HG03565 (cell line): ENCODE results near the gene ZNF474.
"Not testable (repeated sequence)": the region's sequence is repeated elsewhere in the genome, so short reads cannot be mapped to it uniquely, and the experiment has no call there.

Experiments used
- ATAC-seq: cut with Tn5 transposase; IDR thresholded peaks from one replicate; pipeline ENCODE4 v1.9.1; 2021; ENCODE audit warnings: mild to moderate bottlenecking, moderate library complexity; ENCODE audit not compliant: unreplicated experiment

ZNF474 gene

DNA sequence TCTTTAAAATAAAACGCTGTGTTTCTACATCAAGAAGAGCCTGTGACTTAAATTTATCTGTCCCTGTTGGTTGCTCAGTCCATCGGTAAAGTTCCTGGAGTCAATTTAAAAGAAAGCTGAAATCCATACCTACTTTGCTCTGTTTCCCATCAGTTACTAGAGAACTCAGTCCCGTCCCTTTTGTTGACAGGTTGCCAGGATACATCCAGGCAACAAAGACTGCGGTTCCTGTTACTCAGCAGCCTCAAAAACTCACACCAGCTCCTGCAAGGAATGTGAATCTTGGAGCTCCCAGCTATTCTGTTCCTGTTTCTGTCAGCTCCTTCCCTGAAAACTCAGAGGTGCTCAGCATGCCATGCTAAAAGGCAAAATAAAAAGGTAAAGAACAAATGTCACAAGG is at the start of gene ZNF474:
TSS of gene ZNF474 (plus strand) at position 241 of the 400 bp plus-strand sequence. CDS start 22,445 bp downstream, outside the sequence.
- no peak for ATAC-seq

DNA sequence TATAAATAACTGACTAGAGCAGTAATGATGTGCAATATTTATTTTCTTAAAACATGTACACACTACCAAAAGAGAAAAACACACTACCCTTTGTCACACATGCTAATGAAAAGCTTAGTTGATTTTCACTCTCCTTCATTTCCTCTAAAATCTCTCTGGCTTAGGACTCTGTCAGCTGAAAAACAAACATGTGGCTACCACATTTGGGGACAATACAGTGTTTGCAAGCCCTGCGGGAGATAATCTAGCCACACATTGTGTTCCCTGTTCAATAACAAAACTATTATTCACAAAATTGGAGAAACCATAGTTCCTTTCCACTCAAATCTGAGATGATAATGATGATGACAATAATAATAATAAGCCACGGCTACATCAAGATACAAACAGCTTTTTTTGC is 47.8 kb upstream of the ZNF474 start:
- ATAC-seq: no peak

DNA sequence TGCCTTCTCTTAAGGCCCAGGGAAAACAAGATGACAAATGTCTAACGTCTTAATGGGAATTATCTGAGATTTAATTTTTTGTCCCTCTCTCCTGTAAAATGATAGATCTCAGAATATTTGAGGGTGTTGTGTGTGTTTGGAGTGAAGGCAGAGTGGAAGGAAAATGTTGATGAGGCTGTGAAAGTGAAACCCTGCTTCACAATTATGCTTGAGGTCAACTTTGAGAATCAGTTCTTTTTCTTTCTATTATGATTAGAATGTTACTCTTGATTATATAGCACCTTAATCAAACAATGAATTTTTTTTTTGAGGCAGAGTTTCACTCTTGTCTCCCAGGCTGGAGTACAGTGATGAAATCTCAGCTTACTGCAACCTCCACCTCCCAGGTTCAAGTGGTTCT is 45.8 kb upstream of the ZNF474 start:
- ATAC-seq: peak; percentile 46

DNA sequence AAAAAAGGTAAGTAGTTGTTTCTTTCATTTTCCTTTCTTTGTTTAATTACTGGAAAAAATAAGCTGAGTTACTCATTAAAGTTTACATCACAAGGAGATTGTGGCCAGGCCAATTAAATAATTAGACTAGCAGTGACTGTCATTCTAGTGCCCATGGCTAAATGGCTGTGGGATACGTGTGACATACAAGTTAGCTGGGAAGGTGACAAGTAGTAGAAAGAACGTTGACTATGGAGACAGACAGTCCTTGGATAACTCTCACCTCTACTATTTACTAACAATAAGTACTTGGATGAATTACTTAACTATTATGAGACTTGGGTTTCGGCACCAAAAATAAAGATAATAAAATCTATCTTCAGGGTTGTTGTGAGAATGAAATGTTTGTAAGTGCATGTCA is 44.3 kb upstream of the ZNF474 start:
- ATAC-seq: no peak

DNA sequence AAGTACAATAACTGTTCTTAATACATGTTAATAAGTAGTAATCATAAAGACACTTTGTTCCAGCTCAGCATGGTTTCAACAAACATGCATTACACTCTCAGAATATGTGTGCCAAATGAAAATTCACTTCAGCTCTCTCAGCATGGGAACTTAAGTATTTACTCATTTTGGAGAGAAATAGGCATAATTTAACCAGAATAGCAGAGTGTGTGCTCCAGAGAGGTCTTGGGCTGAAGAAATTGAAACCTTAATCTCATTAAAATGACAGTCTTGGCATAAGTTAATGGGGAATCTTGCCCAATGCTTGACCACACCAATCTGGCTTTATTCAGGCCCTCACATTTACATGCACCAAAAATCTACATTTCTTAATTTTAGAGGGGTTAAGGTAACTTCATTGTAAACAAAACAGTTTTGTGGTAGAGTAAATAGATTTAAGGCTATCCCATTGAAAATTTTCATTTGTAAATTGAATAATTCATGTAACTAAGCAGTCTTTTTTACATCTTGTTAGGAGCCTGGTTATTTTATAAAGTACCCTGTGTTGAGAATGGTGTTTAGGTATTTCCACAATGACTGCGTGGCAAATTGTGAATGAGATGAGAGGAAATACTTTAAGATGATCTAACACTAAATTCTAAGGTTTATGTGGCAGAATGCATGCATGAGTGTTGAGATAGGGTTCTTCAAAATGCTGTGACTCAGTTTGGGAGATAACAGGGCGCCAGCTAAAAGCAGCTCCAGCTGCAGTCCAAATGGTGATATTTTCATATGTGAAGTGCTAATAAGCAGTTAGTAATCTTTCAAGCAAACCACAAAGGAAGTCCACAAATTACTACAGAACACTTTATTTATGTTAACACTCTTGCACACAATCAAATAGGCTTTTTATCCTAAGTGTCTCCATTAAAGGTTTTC is 40.0 kb upstream of the ZNF474 start:
- no peak for ATAC-seq

DNA sequence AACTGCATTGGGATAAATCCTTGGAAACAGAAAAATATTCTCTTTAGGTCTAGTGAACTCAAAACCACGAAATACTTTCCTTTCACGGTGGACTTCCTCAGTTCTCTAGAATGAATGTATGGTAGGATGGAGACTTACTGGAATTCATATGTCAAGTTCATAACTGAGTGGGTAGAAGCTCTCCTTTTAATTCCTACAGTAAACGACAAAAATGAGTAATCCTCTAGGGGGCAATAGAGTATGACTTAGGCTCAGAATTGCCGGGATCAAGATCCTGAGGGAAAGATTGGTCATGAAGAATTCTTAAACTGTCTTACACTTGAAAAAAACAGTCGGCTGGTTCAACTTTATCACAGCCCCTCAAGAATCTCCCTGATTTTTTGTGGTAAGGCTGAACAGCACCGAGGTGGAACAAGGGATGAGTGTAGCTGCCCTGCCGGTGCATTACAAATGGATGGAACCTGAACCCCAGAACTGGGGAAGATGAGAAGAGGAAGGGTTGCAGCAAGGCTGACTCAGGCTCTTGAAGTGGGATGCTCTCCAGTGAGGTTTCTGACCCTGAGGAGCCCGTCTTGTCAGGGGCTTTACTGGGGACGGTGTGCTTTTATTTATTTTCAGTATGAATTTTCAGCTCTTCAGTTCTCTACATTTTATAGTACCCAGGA is 37.3 kb upstream of the ZNF474 start:
- ATAC-seq: no peak

DNA sequence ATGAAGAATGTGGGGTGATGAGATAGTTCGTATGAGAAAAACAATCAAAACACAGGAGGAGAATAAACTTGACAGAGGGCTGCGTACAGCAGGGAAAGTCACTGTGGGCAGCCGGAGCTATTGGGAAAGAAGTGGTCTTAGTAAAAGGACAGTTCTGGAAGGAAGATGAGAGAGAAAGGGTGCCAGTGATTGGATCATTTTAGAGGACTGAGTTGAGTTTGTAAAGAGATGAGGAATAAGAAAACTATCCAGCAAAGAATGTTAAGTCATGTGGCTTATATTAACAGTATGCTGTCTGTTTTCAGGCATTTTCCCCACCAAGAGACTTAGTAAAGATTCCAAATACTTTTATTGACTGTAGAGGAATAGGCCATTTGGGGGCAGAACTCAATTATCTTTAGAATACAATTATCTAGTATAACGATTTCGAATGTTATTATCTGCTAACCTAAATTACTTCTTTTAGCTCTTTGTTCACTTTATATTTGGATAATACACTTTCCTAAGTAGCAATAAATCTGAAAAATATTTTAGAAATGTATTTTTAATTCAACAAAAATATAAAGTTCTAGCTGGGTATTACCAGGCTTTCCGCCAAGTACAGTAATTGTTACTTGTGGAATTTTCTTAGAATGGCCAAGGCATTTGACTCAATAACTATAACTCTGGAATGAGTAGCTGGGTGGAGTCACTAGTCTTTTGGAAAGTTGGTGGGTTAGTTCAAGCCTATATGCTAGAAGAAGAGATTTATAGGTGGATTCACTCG is 35.7 kb upstream of the ZNF474 start:
- no peak for ATAC-seq

DNA sequence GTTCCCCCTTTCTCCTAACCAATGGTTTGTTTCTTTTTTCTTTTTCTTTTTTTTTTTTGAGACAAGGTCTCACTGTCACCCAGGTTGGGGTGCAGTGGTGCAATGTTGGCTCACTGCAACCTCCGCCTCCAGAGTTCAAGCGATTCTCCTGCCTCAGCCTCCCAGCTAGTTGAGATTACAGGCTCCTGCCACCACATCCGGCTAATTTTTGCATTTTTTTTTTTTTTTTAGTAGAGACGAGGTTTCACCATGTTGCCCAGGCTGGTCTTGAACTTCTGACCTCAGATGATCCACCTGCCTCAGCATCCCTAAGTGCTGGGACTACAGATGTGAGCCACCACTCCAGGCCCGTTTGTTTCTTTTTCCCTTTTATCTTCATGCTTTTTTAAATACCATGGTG is 35.1 kb upstream of the ZNF474 start:
- not testable (repeated sequence) for ATAC-seq

DNA sequence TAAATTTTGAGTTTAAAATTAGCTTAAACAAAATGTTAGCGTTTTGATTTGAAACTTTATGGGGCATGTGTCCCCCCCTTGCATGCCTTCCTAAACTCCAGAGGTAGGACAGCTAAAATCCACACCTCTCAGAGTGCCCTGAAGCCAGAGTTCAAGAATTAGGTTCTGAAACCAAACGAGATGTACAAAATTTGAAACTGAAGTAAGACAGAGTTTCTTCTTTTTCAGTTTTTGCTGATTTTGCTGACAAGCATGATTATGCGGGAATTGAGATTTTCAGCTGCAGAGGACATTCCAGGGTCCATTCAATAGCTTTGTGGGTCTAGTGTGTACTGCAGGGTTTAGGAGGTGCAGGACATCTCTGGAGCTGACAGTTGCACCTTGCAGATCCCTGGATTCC is 34.2 kb upstream of the ZNF474 start:
- no peak for ATAC-seq

DNA sequence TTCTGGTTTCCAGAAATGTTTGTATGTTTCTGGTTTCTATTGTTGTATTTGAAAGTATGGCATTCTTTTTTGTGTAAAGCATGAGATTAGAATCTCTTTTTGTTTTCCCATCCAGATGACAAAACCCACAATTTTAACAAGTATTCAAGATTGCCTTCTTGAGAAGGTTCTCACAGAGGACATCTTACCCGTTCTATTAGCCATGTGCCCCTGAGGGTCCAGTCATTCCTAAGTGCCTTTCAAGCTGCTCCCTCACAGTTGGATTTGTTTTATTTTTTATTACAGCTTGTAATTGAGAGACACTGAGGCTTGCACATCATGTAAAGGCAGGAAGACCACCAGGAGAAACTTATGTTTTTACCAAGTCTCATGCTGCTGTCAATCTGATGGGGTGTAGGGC is 32.0 kb upstream of the ZNF474 start:
- no peak for ATAC-seq

DNA sequence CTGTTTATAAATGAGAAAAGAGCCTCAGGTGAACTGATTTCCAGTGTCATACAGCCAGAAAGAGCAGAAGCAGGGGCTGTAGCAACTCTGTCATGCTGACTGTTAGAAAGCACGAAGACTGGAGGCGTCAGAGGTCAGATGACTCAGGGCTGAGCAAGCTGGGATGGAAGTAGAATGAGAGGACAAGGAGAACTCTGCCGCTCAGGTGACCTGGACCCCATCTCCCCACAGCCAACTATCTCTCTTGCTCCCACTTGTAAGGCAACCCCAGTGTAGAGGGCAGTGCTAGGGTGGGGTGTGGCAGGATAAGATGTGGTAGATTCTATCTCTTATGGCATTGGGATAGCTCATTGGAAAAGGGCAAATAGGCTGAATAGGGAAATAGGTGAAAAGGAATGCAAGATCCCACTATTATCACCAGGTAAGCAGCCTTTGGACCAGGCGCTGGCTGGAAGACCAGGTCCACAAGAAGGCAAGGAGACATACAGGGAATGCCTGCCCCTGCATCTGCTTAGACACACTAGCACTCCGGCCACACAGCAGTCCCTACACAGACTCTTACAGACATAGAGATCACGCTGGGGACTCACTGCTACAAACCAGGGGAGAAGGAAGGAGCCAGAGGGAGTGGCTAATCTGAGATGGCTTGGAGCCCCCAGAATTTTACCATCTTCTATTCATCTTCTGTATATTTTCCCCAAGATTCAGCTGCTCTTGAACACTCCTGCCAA is 30.1 kb upstream of the ZNF474 start:
- no peak for ATAC-seq

DNA sequence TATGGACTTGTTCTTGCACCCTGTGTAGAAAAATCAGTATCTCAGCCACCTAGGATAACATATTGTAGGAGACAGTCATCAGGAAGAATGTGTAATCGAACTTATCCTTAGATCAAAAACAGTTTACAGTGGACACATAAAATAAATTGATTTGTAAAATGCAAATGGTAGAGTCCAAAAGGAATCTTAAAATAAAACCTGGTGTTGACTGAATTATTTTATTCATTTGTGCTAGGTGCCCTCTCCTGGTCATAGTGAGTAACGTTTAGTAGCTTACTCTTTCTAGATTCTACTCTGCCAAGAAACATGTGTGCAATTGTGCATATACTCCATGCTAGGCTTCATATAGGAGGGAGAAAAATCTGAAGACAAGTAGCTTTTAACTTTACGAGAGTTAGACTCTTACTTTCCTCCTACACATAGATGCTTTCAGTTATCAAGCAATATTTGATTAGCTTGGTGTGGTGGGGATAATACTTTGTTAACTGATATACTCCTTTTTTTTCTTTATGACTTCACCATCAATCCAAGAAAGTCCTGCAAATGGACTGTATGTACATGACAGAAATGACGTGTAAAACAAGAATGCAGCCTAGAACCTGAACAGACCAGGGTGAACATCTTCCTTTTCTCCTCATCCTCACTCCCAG is 27.6 kb upstream of the ZNF474 start:
- ATAC-seq: peak; percentile 82

DNA sequence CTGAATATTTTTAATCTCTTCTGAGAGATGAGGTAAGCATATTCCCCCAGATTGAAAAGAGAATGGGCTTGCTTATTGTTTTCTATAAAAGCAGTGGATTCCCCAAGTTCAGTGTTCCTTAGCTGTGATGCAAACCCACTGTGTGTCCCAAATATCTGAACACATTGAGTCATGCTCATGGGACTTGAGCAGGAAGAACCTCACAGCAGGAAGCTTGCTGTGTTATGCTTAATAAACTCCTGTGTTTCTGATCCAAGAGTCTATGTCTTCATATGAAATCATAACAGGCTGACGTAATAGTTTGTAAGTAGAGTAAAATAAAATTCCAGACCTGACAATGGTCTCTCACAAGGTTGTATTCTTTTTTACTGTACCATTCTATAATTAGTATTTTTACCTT is 26.5 kb upstream of the ZNF474 start:
- no peak for ATAC-seq

DNA sequence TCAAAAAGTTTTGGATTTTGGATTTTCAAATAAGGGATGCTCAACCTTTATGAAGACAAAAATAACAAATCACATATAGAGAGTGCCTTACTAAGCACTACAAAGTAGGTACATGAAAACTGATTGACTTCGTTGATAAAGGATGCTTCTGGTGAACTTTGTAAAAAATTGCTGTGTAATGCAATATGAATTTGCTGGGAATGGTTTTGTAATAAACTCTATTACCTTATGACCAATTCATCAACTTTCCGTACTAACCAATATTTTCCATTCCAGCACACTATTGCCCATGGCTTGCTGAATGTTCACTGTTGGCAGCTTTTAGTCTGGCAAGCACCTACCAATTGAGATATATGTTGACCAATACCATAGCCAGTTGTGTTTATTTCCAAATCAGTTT is 23.4 kb upstream of the ZNF474 start:
- ATAC-seq: no peak

DNA sequence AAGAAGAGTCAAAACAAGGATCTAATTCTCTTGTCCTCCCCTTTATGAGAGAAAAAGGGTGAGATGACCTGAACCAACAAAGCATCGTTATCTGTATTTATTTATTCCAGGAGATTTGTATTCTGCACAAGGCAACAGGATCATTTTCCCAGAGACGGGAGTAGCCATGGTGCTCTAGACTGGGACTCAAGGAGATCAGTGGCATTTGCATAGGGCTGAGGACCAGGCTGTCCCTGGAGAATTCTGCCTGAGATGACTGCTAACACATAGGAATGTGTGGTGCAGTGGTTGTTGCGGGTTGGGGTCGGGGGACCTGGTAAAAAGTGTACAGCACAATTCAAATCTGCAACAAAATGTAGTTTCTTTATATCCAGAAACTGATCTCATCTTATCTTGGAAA is 22.3 kb upstream of the ZNF474 start:
- no peak for ATAC-seq

DNA sequence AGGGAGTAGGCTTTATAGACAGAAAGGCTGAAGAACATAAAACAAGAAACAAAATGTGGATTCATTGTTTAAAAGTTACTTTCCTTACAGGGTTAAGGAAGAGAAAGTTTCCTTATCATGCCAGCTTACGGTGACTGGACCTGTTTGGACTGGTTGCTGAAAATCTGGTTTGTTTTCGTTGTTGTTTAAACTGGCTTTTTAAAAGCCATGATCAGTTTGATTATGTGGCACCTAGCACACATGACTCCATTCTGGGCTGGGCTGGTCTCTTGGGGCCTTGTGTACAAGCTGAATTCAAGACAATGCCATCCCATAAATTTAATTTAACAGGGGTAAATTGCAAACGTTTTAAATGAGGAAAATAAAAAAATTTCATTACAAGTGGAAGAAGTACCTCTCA is 18.4 kb upstream of the ZNF474 start:
- ATAC-seq: no peak

DNA sequence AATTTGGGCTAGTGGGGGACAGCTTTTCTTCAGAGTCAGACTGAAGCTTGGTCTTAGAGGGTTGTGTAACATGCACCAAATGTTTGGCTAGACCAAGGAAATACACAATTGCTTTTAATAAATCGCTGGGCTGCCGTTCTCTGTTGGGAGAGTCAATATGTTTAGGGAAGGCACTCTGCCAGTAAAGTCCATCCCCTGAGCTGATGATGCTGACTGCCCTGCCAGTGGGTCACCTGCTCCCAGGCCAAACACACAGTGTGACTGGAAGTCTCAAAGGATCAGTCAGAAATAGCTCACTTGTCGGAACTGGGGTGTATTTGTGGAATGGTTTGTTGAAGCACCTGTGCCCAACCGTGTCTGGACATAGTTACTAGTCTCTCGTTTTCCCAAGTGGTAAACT is 17.9 kb upstream of the ZNF474 start:
- no peak for ATAC-seq

DNA sequence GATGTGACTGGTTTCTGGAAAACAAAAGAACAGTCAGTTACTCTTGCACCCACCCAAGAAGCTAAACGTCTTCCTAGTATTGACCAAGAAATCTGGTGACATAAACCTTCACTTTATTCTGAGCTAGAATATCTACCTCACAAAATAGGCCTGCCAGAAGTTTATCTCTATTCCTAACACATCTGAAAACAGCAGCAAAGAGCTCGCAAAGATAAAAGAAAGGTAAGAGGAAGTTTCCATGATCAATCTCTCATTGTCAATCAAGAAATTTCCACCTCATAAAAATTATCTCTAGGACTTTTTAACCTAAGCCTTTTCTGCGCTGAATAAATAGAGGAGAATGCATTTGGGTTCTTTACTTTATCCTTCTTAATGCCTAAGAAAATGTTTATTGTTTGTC is 17.3 kb upstream of the ZNF474 start:
- no peak for ATAC-seq

DNA sequence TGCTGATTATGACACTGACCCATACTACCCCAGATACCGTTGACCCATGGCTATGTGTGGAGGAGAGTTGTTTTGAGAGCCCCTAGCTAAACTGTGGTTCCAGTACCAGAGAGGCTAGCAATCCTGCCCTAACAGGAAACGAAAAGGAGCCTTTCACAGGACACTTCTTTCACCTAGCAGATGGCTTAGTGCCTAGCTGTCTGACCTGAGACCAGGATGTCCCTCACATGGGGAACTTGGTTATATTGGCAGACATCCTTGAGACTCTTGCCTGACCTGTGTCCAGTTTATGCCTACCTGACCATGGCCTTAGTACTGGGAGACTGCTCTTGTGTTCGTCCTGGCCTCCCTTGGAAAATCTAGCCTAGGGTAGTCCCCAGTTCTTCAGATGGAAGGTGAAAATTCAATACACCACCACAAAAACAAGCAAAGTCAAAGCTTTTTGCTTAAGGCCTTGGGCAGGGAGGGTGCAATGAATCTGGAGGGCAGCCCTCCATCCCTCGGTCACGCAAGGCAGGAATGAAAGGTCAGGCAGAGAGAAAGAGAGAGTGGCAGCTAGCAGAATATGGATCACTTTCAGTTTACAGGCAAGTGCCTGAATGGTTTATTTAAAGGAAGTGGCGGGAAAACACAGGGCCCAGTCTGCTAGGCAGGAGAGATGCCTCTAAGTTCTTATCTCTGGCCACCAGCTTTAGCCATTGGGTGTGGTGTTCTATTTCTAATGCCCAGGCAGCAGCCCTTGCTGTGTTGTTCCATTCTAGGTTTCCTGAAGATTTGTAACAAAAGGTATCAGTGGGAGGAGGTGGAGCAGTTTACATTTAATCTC is 16.4 kb upstream of the ZNF474 start:
- ATAC-seq: no peak

DNA sequence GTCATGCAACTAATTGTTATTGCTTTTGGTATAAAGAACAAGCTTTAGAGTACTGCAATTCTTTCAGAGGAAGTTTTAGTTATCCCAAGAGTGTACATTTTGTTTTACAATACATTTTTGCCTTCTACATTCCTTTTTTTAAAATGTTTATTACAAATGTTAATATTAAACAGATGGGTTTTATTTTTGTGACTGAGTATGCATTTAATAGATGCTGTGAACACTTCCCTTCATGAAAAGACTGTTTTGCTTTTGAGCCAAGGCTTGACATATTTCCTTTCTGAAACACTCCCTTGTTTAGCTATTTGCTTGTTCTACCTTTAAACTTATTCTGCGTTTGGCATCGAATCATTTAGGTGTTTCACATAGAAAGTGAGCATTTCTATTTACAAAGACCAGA is 14.8 kb upstream of the ZNF474 start:
- no peak for ATAC-seq
